ENCODE data around the gene DPP6.

GRCh38 chr7:154390961-154391360, 338.8 kb downstream of the DPP6 start:
- TF ChIP-seq, protein P1, sequence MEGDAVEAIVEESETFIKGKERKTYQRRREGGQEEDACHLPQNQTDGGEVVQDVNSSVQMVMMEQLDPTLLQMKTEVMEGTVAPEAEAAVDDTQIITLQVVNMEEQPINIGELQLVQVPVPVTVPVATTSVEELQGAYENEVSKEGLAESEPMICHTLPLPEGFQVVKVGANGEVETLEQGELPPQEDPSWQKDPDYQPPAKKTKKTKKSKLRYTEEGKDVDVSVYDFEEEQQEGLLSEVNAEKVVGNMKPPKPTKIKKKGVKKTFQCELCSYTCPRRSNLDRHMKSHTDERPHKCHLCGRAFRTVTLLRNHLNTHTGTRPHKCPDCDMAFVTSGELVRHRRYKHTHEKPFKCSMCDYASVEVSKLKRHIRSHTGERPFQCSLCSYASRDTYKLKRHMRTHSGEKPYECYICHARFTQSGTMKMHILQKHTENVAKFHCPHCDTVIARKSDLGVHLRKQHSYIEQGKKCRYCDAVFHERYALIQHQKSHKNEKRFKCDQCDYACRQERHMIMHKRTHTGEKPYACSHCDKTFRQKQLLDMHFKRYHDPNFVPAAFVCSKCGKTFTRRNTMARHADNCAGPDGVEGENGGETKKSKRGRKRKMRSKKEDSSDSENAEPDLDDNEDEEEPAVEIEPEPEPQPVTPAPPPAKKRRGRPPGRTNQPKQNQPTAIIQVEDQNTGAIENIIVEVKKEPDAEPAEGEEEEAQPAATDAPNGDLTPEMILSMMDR (conservative IDR thresholded peaks at IDR 0.05; ENCODE audit: low read depth, low read length), result no peak
- TF ChIP-seq EZH2 (IDR thresholded peaks at IDR 0.05; ENCODE audit: borderline replicate concordance, low read depth, low read length, poor library complexity, severe bottlenecking), result no peak

All from A673 (cell line).